ENCODE measurements around the gene MUS81.
"Not testable (repeated sequence)": the region's sequence is repeated elsewhere in the genome, so short reads cannot be mapped to it uniquely, and the experiment has no call there.

Gene MUS81

GRCh38 chr11:65873318-65874156, 13.3 kb downstream of the MUS81 start:
- DNase-seq: peak; percentile 70 to 91

- peak in 1 of 2 donors; percentile 35 for DNase-seq
Measured at GRCh38 chr11:65879617-65880016, 19.4 kb downstream of the MUS81 start, which contains the start of gene CTSW. Gene CTSW, plus strand, starts transcription at chr11:65879837. Its CDS starts 18 bp downstream, at chr11:65879855.

GRCh38 chr11:65880027-65880426, 19.8 kb downstream of the MUS81 start:
- no peak for DNase-seq

GRCh38 chr11:65880844-65881421, 20.7 kb downstream of the MUS81 start:
- DNase-seq: no peak

GRCh38 chr11:65882120-65883057, 22.2 kb downstream of the MUS81 start:
- DNase-seq: no peak

- no peak for DNase-seq
Measured at GRCh38 chr11:65883058-65883761, 23.0 kb downstream of the MUS81 start.

GRCh38 chr11:65883786-65884715, 23.8 kb downstream of the MUS81 start:
- no peak for DNase-seq

GRCh38 chr11:65884716-65885092, 24.5 kb downstream of the MUS81 start:
- DNase-seq: peak; percentile 48 to 61

GRCh38 chr11:65885231-65885630, 25.0 kb downstream of the MUS81 start:
- no peak for DNase-seq

- DNase-seq: no peak
Measured at GRCh38 chr11:65885808-65886536, 25.7 kb downstream of the MUS81 start.

- no peak for DNase-seq
Measured at GRCh38 chr11:65886826-65887722, 26.8 kb downstream of the MUS81 start.

GRCh38 chr11:65887723-65888162, 27.5 kb downstream of the MUS81 start:
- no peak for DNase-seq

- DNase-seq: peak; percentile 86 to 93
Measured at GRCh38 chr11:65888163-65888814, 28.1 kb downstream of the MUS81 start, which contains the start of gene FIBP. Gene FIBP, minus strand, starts transcription at chr11:65888471. Its CDS starts 53 bp downstream, at chr11:65888418.

- peak; percentile 85 to 89 for DNase-seq
Measured at GRCh38 chr11:65890324-65891218, 30.3 kb downstream of the MUS81 start, which contains the start of gene CCDC85B. Gene CCDC85B, plus strand, starts transcription at chr11:65890673. Its CDS starts 111 bp downstream, at chr11:65890784.

GRCh38 chr11:65891219-65892136, 31.2 kb downstream of the MUS81 start:
- no peak for DNase-seq

- DNase-seq: not testable (repeated sequence)
Measured at GRCh38 chr11:65892137-65892540, 31.9 kb downstream of the MUS81 start.

Measured in bone marrow (tissue), 2 donors.